Measurements from ENCODE around the gene ADGRG1. TPM values are rescaled to one million over a fixed set of nuclear protein-coding genes. Genes with fewer than 3 reads are reported as not detected.

Gene ADGRG1
- total RNA-seq, 1 donor from 2014 or later, result 19.7 TPM

DNA sequence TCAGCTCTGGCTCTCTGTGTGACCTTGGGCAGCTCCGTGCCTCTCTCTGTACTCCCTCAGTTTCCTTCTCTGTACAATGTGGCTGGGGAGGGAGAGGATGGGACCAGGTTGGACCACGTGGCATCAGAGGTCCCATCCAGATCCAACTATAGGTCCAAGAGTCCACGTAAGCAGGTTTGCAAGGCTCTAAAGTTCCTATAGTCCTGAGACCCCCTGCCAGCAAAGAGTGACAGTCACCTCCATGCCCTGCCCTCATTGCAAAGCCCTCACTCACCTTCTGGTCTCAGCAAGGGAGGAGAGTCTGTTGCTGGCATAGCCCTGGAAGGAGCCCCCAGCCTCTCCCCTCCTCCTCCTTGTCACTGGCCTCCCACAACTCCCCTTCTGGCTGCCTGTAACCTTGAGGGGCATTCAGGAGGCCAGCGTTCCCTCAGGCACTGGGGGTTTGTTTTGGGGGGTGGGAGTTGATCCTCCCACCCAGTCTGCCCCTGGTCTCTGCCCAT, 60.1 kb downstream of the ADGRG1 start:
- TF ChIP-seq CTCF (IDR thresholded peaks at IDR 0.05; ENCODE audit: unreplicated experiment), result no peak
- peaks cover 9% of the 10 kb centered on the region for H3K4me1 Mint-ChIP-seq (ENCODE audit: low read depth)
- no peak overlapping the region for H3K4me3 Mint-ChIP-seq (ENCODE audit: low read depth)
- H3K36me3 Mint-ChIP-seq (ENCODE audit: insufficient read depth), result no peaks in the 10 kb centered on the region
- no peak overlapping the region for H3K27ac Mint-ChIP-seq
- no peaks in the 10 kb centered on the region for H3K9me3 Mint-ChIP-seq (ENCODE audit: low read depth)
- H3K27me3 Mint-ChIP-seq, result no peaks in the 10 kb centered on the region
- no peak for DNase-seq (ENCODE audit: low spot score, unreplicated experiment)

GRCh38 chr16:57688987-57689761, 60.7 kb downstream of the ADGRG1 start:
- no peak overlapping the region for H3K4me3 Mint-ChIP-seq (ENCODE audit: low read depth)

GRCh38 chr16:57689762-57690558, 61.5 kb downstream of the ADGRG1 start:
- DNase-seq (ENCODE audit: low spot score, unreplicated experiment), result no peak
- TF ChIP-seq CTCF (IDR thresholded peaks at IDR 0.05; ENCODE audit: unreplicated experiment), result no peak
- H3K4me1 Mint-ChIP-seq (ENCODE audit: low read depth), result peaks cover 22% of the 10 kb centered on the region
- H3K27ac Mint-ChIP-seq, result no peak overlapping the region
- no peaks in the 10 kb centered on the region for H3K9me3 Mint-ChIP-seq (ENCODE audit: low read depth)
- H3K4me3 Mint-ChIP-seq (ENCODE audit: low read depth), result no peak overlapping the region
- H3K27me3 Mint-ChIP-seq, result no peaks in the 10 kb centered on the region
- H3K36me3 Mint-ChIP-seq (ENCODE audit: insufficient read depth), result no peaks in the 10 kb centered on the region

More at GRCh38 chr16:57688987-57689761, 60.7 kb downstream of the ADGRG1 start:
- DNase-seq (ENCODE audit: low spot score, unreplicated experiment), result no peak
- Mint-ChIP-seq H3K4me1 (ENCODE audit: low read depth) (peaks cover 15% of the 10 kb centered on the region), H3K27me3 (no peaks in the 10 kb centered on the region), H3K36me3 (ENCODE audit: insufficient read depth) (no peaks in the 10 kb centered on the region), H3K9me3 (ENCODE audit: low read depth) (no peaks in the 10 kb centered on the region), H3K27ac (no peak overlapping the region)
- no peak for TF ChIP-seq CTCF (IDR thresholded peaks at IDR 0.05; ENCODE audit: unreplicated experiment)

GRCh38 chr16:57690782-57691471, 62.5 kb downstream of the ADGRG1 start:
- no peaks in the 10 kb centered on the region for H3K36me3 Mint-ChIP-seq (ENCODE audit: insufficient read depth)
- H3K4me1 Mint-ChIP-seq (ENCODE audit: low read depth), result peaks cover 22% of the 10 kb centered on the region
- H3K27me3 Mint-ChIP-seq, result no peaks in the 10 kb centered on the region
- H3K9me3 Mint-ChIP-seq (ENCODE audit: low read depth), result no peaks in the 10 kb centered on the region
- no peak overlapping the region for H3K27ac Mint-ChIP-seq
- no peak for DNase-seq (ENCODE audit: low spot score, unreplicated experiment)
- no peak overlapping the region for H3K4me3 Mint-ChIP-seq (ENCODE audit: low read depth)
- no peak for TF ChIP-seq CTCF (IDR thresholded peaks at IDR 0.05; ENCODE audit: unreplicated experiment)

GRCh38 chr16:57692636-57693035, 64.2 kb downstream of the ADGRG1 start:
- no peaks in the 10 kb centered on the region for H3K9me3 Mint-ChIP-seq (ENCODE audit: low read depth)
- no peaks in the 10 kb centered on the region for H3K36me3 Mint-ChIP-seq (ENCODE audit: insufficient read depth)
- H3K27ac Mint-ChIP-seq, result no peak overlapping the region
- TF ChIP-seq CTCF (IDR thresholded peaks at IDR 0.05; ENCODE audit: unreplicated experiment), result no peak
- H3K4me1 Mint-ChIP-seq (ENCODE audit: low read depth), result peaks cover 22% of the 10 kb centered on the region
- H3K4me3 Mint-ChIP-seq (ENCODE audit: low read depth), result no peak overlapping the region
- no peak for DNase-seq (ENCODE audit: low spot score, unreplicated experiment)
- no peaks in the 10 kb centered on the region for H3K27me3 Mint-ChIP-seq

All from progenitor cell of endocrine pancreas (in vitro differentiated cells).